GM23338 (cell line): Measurements from ENCODE around the gene STEAP3. TPM values are rescaled to one million over a fixed set of nuclear protein-coding genes. Genes with fewer than 3 reads are reported as not detected.
A peak's percentile ranks its signal among the peaks of the same experiment; 100 is the strongest.

Source experiments
- ATAC-seq: fragments of 200-7000 bp; cut with Tn5 transposase; 3 replicates; pipeline ENCODE4 v1.9.1; 2020
- DNase-seq: peaks from one replicate; pipeline ENCODE4 v3.0.0-alpha.2; 2015; ENCODE audit warnings: low spot score
- H2AFZ ChIP-seq: fragments of 200-600 bp; sonication (generic); 2 replicates; pipeline ENCODE4 v1.8.0; 2016; ENCODE audit warnings: antibody characterized with exemption, mild to moderate bottlenecking, moderate library complexity
- H3F3A ChIP-seq: fragments of 200-600 bp; sonication (generic); replicated peaks from 2 replicates; pipeline ENCODE4 v1.8.0; 2017; ENCODE audit warnings: antibody characterized with exemption, mixed run types, low read depth
- H3K27ac ChIP-seq: fragments of 200-600 bp; sonication (generic); 2 replicates; pipeline ENCODE4 v1.6.1; 2016; ENCODE audit warnings: low read depth
- H3K27me3 ChIP-seq: fragments of 200-600 bp; sonication (generic); 2 replicates; pipeline ENCODE4 v1.8.0; 2016; ENCODE audit warnings: mild to moderate bottlenecking, mixed run types, moderate library complexity; ENCODE audit not compliant: insufficient read depth
- H3K36me3 ChIP-seq: fragments of 200-600 bp; sonication (generic); 2 replicates; pipeline ENCODE4 v1.8.0; 2016; ENCODE audit warnings: mild to moderate bottlenecking; ENCODE audit not compliant: insufficient read depth
- H3K4me1 ChIP-seq: fragments of 200-600 bp; sonication (generic); 2 replicates; pipeline ENCODE4 v1.8.0; 2016; ENCODE audit warnings: mild to moderate bottlenecking, moderate library complexity; ENCODE audit not compliant: insufficient read depth
- H3K4me2 ChIP-seq: fragments of 200-600 bp; sonication (generic); 2 replicates; pipeline ENCODE4 v1.7.1; 2017; ENCODE audit warnings: mixed run types
- H3K4me3 ChIP-seq: fragments of 200-600 bp; sonication (generic); 2 replicates; pipeline ENCODE4 v1.6.1; 2016; ENCODE audit warnings: mixed run types
- H3K79me2 ChIP-seq: fragments of 200-600 bp; sonication (generic); replicated peaks from 2 replicates; pipeline ENCODE4 v1.8.0; 2017; ENCODE audit warnings: mild to moderate bottlenecking; ENCODE audit not compliant: insufficient read depth
- H3K9me2 ChIP-seq: fragments of 200-600 bp; sonication (generic); 2 replicates; pipeline ENCODE4 v1.8.0; 2017; ENCODE audit not compliant: insufficient read depth
- H4K20me1 ChIP-seq: fragments of 200-600 bp; sonication (generic); replicated peaks from 2 replicates; pipeline ENCODE4 v1.8.0; 2017; ENCODE audit warnings: mild to moderate bottlenecking; ENCODE audit not compliant: insufficient read depth
- H3K27ac Mint-ChIP-seq: 2 replicates; pipeline ENCODE4 v1.8.0; 2020; ENCODE audit warnings: inconsistent platforms, mild to moderate bottlenecking, moderate library complexity, mixed read lengths
- H3K27me3 Mint-ChIP-seq: 3 replicates; pipeline ENCODE4 v1.8.0; 2022; ENCODE audit warnings: low read depth, mild to moderate bottlenecking, moderate library complexity, mixed read lengths, inconsistent platforms; ENCODE audit not compliant: insufficient read depth, poor library complexity
- H3K36me3 Mint-ChIP-seq: 3 replicates; pipeline ENCODE4 v1.8.0; 2021; ENCODE audit warnings: low read depth, mild to moderate bottlenecking, inconsistent platforms, moderate library complexity, mixed read lengths
- H3K4me1 Mint-ChIP-seq: 3 replicates; pipeline ENCODE4 v1.8.0; 2020; ENCODE audit warnings: mild to moderate bottlenecking, inconsistent platforms, mixed read lengths
- H3K4me3 Mint-ChIP-seq: 3 replicates; pipeline ENCODE4 v1.8.0; 2021; ENCODE audit warnings: moderate library complexity, mild to moderate bottlenecking, inconsistent platforms, mixed read lengths
- H3K9me3 Mint-ChIP-seq: 3 replicates; pipeline ENCODE4 v1.8.0; 2020; ENCODE audit warnings: moderate library complexity, mild to moderate bottlenecking, inconsistent platforms, mixed read lengths
- CREB1 ChIP-seq: fragments of 250-450 bp; sonication (Bioruptor Pico); IDR thresholded peaks from 2 replicates; pipeline ENCODE4 v1.5.0; 2020; ENCODE audit warnings: low read depth, mild to moderate bottlenecking, moderate library complexity
- CTCF ChIP-seq, 2 experiments: fragments of 200-600 bp in 1 of 2; sonication (generic) in 1 of 2; conservative IDR thresholded peaks; 2 replicates each; pipeline versions ENCODE4 v1.5.1 to v1.6.1; 2016 to 2017; ENCODE audit warnings: antibody characterized with exemption in 2 of 2, low read depth in 2 of 2, mild to moderate bottlenecking in 2 of 2, moderate library complexity in 1 of 2
- ETS1 ChIP-seq: IDR thresholded peaks from 2 replicates; pipeline ENCODE4 v1.6.1; 2016; ENCODE audit warnings: antibody characterized with exemption
- EZH2 ChIP-seq: fragments of 200-600 bp; sonication (generic); IDR thresholded peaks from one replicate; pipeline ENCODE4 v1.8.0; 2017; ENCODE audit warnings: antibody characterized with exemption, mild to moderate bottlenecking, low read depth; ENCODE audit not compliant: unreplicated experiment
- JUNB ChIP-seq: IDR thresholded peaks from one replicate; pipeline ENCODE4 v1.6.1; 2016; ENCODE audit warnings: antibody characterized with exemption; ENCODE audit not compliant: unreplicated experiment
- NANOG ChIP-seq: IDR thresholded peaks from 2 replicates; pipeline ENCODE4 v1.6.1; 2016; ENCODE audit warnings: antibody characterized with exemption, borderline replicate concordance
- POLR2AphosphoS5 ChIP-seq: IDR thresholded peaks from 2 replicates; pipeline ENCODE4 v1.6.1; 2016; ENCODE audit warnings: antibody characterized with exemption, low read depth
- long read RNA-seq: library from polyadenylated mRNA; unstranded; transcript quantifications from one replicate; pipeline ENCODE4 v2.0.0, GENCODE V29; 2020; ENCODE audit not compliant: unreplicated experiment
- polyA plus RNA-seq: library from polyadenylated mRNA; unstranded; fragments of >200 nt; fragmentation: Nextera tagmentation; extraction: Ambion mirVana; gene quantifications from 2 replicates; pipeline ENCODE4 v1.2.1, GENCODE V29; 2016
- total RNA-seq: library from RNA; depleted of rRNA; stranded (reverse); fragments of >200 nt; shearing (Covaris generic); gene quantifications from 2 replicates; pipeline ENCODE4 v1.2.3, GENCODE V29; 2014; rRNA removed

STEAP3 gene
- total RNA-seq = 18.2 and 27.3 TPM in 2 replicates
- 7.5 and 8.6 TPM in 2 replicates for polyA plus RNA-seq
- long read RNA-seq, transcript STEAP3-202 (5 exons, 1,871 nt) = major isoform, 5 of 8 reads
- long read RNA-seq, partial matches to known transcripts = 0 of 8 reads
- long read RNA-seq, other reads (novel, unspliced or antisense) = 3 of 8 reads

- Histone ChIP-seq H2AFZ (peak within 1 kb of the TSS; percentile 94), H3K4me2 (peak within 1 kb of the TSS; percentile 88), H3K79me2 (0 out of 2 replicates have a peak, but pooled peaks cover 5% of the 10 kb centered on the region), H3K27ac (no peak within 1 kb of the TSS), H3F3A (no peaks in the 10 kb centered on the region), H3K9me2 (no peaks in the 10 kb centered on the region), H3K4me3 (peak within 1 kb of the TSS; percentile 75), H3K4me1 (peaks cover 38% of the 10 kb centered on the region), H3K36me3 (no peaks in the 10 kb centered on the region), H4K20me1 (peaks cover 3% of the 10 kb centered on the region; the same call in 1 of the 2 replicates), H3K27me3 (peaks cover 14% of the 10 kb centered on the region)
- H3K4me1 Mint-ChIP-seq = peaks cover 36% of the 10 kb centered on the region
- ATAC-seq (peak; percentile 89), DNase-seq (peak; percentile 86)
- no peak within 1 kb of the TSS for H3K27ac Mint-ChIP-seq
- no peaks in the 10 kb centered on the region for H3K9me3 Mint-ChIP-seq
- no peaks in the 10 kb centered on the region for H3K36me3 Mint-ChIP-seq
- peaks cover 24% of the 10 kb centered on the region for H3K27me3 Mint-ChIP-seq
- TF ChIP-seq NANOG = no peak
- no peak for TF ChIP-seq JUNB
- peak; percentile 49 for TF ChIP-seq EZH2
- TF ChIP-seq CREB1 (CRISPR knock-in tag) = no peak
- TF ChIP-seq POLR2AphosphoS5 = peak; percentile 69
- peak within 1 kb of the TSS; percentile 66 for H3K4me3 Mint-ChIP-seq
Measured at GRCh38 chr2:119223521-119224390, at the start of gene STEAP3. STEAP3 (plus strand) TSS chr2:119223834; CDS start chr2:119231013, 7,179 bp downstream.

- H3F3A ChIP-seq = no peaks in the 10 kb centered on the region
- ATAC-seq = peak; percentile 90
- H3K4me3 ChIP-seq = no peak overlapping the region
- no peak overlapping the region for H3K4me2 ChIP-seq
- H3K4me1 ChIP-seq = no peaks in the 10 kb centered on the region
- Mint-ChIP-seq H3K27me3 (peaks cover 10% of the 10 kb centered on the region), H3K27ac (no peak overlapping the region), H3K4me1 (no peaks in the 10 kb centered on the region), H3K36me3 (peaks cover 7% of the 10 kb centered on the region; the same call in 2 of the 3 replicates), H3K9me3 (peaks cover 7% of the 10 kb centered on the region), H3K4me3 (no peak overlapping the region)
- peak overlapping the region; percentile 84 for H2AFZ ChIP-seq
- H3K9me2 ChIP-seq = no peaks in the 10 kb centered on the region
- no peak overlapping the region for H3K27ac ChIP-seq
- no peaks in the 10 kb centered on the region for H3K79me2 ChIP-seq
- DNase-seq = peak; percentile 86
- H3K36me3 ChIP-seq = no peaks in the 10 kb centered on the region
- no peaks in the 10 kb centered on the region for H4K20me1 ChIP-seq
- no peaks in the 10 kb centered on the region for H3K27me3 ChIP-seq
- TF ChIP-seq CTCF (conservative IDR thresholded peaks at IDR 0.05; ENCODE audit: low read depth in 2 of 2) (peak; percentile 88 to 93), CREB1 (CRISPR knock-in tag) (no peak), ETS1 (no peak), JUNB (no peak)
Measured at GRCh38 chr2:119174216-119174992, 49.2 kb upstream of the STEAP3 start.
